Endodermal cell (in vitro differentiated cells): Measurements from ENCODE around the gene METTL8. TPM values are rescaled to one million over a fixed set of nuclear protein-coding genes. Genes with fewer than 3 reads are reported as not detected.

ENCODE experiments used
- DNase-seq: peaks from one replicate; pipeline ENCODE4 v3.0.0-alpha.2; 2017
- H3K27ac ChIP-seq: 2 replicates; pipeline ENCODE4 v1.5.1; 2013; ENCODE audit warnings: mild to moderate bottlenecking, low read depth, low read length, moderate library complexity
- H3K27me3 ChIP-seq: 2 replicates; pipeline ENCODE4 v1.6.1; 2013; ENCODE audit warnings: mild to moderate bottlenecking, low read length, moderate library complexity; ENCODE audit not compliant: insufficient read depth, control insufficient read depth, poor library complexity, severe bottlenecking
- H3K36me3 ChIP-seq: 2 replicates; pipeline ENCODE4 v1.7.0; 2013; ENCODE audit warnings: mild to moderate bottlenecking, low read length, moderate library complexity; ENCODE audit not compliant: control insufficient read depth, insufficient read depth
- H3K4me1 ChIP-seq: one replicate; pipeline ENCODE4 v1.7.0; 2013; ENCODE audit warnings: low read length; ENCODE audit not compliant: control insufficient read depth, insufficient read depth
- H3K4me3 ChIP-seq: 2 replicates; pipeline ENCODE4 v1.5.1; 2013; ENCODE audit warnings: mild to moderate bottlenecking, low read length, moderate library complexity
- H3K9ac ChIP-seq: 2 replicates; pipeline ENCODE4 v1.6.1; 2013; ENCODE audit warnings: mild to moderate bottlenecking, low read length, moderate library complexity; ENCODE audit not compliant: poor library complexity, severe bottlenecking; ENCODE audit errors: extremely low read depth
- H3K9me3 ChIP-seq: 2 replicates; pipeline ENCODE4 v1.6.1; 2013; ENCODE audit warnings: mild to moderate bottlenecking, low read length, moderate library complexity; ENCODE audit not compliant: control insufficient read depth
- H3K27ac Mint-ChIP-seq: 2 replicates; pipeline ENCODE4 v1.8.0; 2020; ENCODE audit warnings: mixed read lengths
- H3K27me3 Mint-ChIP-seq: 2 replicates; pipeline ENCODE4 v1.8.0; 2021; ENCODE audit warnings: mild to moderate bottlenecking, mixed read lengths; ENCODE audit not compliant: insufficient read depth
- H3K36me3 Mint-ChIP-seq: 2 replicates; pipeline ENCODE4 v1.8.0; 2020; ENCODE audit warnings: low read depth, mixed read lengths
- H3K4me1 Mint-ChIP-seq: 2 replicates; pipeline ENCODE4 v1.8.0; 2020; ENCODE audit warnings: mixed read lengths
- H3K4me3 Mint-ChIP-seq: 2 replicates; pipeline ENCODE4 v1.8.0; 2020; ENCODE audit warnings: mild to moderate bottlenecking, moderate library complexity, mixed read lengths
- H3K9me3 Mint-ChIP-seq: 2 replicates; pipeline ENCODE4 v1.8.0; 2020; ENCODE audit warnings: mild to moderate bottlenecking, mixed read lengths
- WGBS, 2 experiments: methylation state at CpG; one replicate each; pipeline versions ENCODE4 v1.1.5 to v1.1.7; 2013; ENCODE audit warnings: missing lambda C conversion rate in 2 of 2, mixed read lengths in 1 of 2; ENCODE audit not compliant: insufficient coverage in 1 of 2, insufficient read length in 1 of 2; 5-methylcytosine and 5-hydroxymethylcytosine counted together
- total RNA-seq, 2 donors: library from RNA; stranded (reverse); fragmentation: NEBNext Ultra II Directional in 1 of 2; extraction: Animal tissue kit (Norgen Biotek cat#: 25700) in 1 of 2; gene quantifications; 2 replicates in 1 of 2; 3 replicates in 1 of 2; pipeline ENCODE4 v1.2.1, GENCODE V29; 2021
- TF ChIP-seq, protein P1 (sequence below): fragments of 200-600 bp; sonication (generic); conservative IDR thresholded peaks from 2 replicates; pipeline ENCODE4 v1.5.0; 2021; ENCODE audit warnings: antibody characterized with exemption, mild to moderate bottlenecking

Gene METTL8
- total RNA-seq, 2 donors from 2014 or later: 20.3 to 33.6 TPM

DNA sequence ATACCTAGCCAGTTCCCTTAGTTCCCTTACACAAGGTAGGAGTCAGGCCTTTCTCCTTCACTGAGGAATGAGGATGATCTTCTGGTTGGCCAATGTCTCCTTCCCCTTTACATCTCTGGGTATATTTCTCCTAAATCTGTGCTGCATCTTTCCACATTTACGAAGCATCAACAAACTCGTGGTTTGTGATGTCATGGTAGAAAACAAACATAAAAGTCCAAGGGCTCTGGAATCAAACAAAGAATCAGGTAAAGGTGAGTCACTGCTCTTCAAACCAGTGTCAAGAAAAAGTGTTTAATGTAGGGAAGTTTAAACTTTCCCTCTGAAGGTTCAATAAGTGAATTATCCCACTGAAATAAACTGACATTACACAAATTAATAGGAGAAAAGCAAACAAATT is 122.9 kb downstream of the METTL8 start:
- H3K9me3 ChIP-seq: peaks cover 31% of the 10 kb centered on the region
- peaks cover 3% of the 10 kb centered on the region for H3K4me1 ChIP-seq
- H3K9me3 Mint-ChIP-seq: peaks cover 32% of the 10 kb centered on the region
- no peak overlapping the region for H3K27ac Mint-ChIP-seq
- H3K9ac ChIP-seq: no peak overlapping the region
- H3K4me1 Mint-ChIP-seq: peaks cover 12% of the 10 kb centered on the region
- DNase-seq: no peak
- TF ChIP-seq, protein P1, sequence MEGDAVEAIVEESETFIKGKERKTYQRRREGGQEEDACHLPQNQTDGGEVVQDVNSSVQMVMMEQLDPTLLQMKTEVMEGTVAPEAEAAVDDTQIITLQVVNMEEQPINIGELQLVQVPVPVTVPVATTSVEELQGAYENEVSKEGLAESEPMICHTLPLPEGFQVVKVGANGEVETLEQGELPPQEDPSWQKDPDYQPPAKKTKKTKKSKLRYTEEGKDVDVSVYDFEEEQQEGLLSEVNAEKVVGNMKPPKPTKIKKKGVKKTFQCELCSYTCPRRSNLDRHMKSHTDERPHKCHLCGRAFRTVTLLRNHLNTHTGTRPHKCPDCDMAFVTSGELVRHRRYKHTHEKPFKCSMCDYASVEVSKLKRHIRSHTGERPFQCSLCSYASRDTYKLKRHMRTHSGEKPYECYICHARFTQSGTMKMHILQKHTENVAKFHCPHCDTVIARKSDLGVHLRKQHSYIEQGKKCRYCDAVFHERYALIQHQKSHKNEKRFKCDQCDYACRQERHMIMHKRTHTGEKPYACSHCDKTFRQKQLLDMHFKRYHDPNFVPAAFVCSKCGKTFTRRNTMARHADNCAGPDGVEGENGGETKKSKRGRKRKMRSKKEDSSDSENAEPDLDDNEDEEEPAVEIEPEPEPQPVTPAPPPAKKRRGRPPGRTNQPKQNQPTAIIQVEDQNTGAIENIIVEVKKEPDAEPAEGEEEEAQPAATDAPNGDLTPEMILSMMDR: no peak
- H3K27ac ChIP-seq: no peak overlapping the region
- H3K4me3 Mint-ChIP-seq: no peak overlapping the region
- H3K27me3 ChIP-seq: no peaks in the 10 kb centered on the region
- no peaks in the 10 kb centered on the region for H3K27me3 Mint-ChIP-seq
- H3K36me3 ChIP-seq: no peaks in the 10 kb centered on the region
- no peak overlapping the region for H3K4me3 ChIP-seq
- peaks cover 29% of the 10 kb centered on the region for H3K36me3 Mint-ChIP-seq
- WGBS, 2 experiments: 97 to 100% methylated on average over 2 of the region's 2 CpGs

DNA sequence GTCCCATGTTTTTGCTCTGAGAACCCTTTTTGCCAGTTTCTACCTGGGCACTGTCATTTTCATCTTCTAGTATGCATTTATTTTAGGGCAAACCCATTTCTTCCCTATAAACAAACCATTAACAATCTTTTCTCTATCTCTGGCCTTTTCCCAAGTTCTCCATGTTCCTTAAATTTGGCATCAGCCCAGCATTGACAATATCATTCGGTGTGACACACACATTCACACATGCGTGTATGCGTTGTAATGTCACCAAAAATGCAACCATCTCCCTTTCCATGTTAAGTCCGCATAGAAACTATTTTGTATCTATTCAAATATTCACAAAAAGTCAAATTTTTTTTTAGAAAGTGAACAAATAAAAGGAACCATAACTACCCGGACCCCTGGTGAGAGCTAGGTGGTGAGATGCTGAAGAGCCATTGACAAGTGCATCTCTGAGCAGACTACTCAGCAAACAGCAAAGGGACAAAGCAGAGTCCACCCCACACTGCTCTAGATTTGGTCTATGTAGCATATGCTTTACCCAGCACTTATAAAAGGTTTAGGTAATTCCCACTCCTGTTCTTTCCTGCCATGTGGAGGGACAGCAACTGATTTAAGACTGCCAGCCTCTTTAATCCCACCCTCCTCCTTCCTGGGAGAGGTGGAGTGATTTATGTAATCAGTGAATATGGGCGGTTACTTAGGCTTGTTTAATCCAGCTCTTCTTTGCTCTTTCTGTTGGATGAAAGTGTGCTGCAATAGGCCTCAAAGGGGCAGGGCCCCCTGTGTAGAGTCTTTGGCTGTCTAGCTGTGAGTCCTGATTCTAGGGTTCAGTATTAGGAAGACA is 124.1 kb downstream of the METTL8 start:
- Mint-ChIP-seq H3K27me3 (no peaks in the 10 kb centered on the region), H3K9me3 (peaks cover 35% of the 10 kb centered on the region), H3K36me3 (peaks cover 29% of the 10 kb centered on the region), H3K4me3 (no peak overlapping the region), H3K27ac (no peak overlapping the region), H3K4me1 (peaks cover 8% of the 10 kb centered on the region)
- Histone ChIP-seq H3K27me3 (no peaks in the 10 kb centered on the region), H3K9me3 (peaks cover 34% of the 10 kb centered on the region), H3K4me3 (no peak overlapping the region), H3K27ac (no peak overlapping the region), H3K9ac (no peak overlapping the region), H3K36me3 (no peaks in the 10 kb centered on the region), H3K4me1 (no peaks in the 10 kb centered on the region)
- 85 to 92% methylated on average over 2 to 6 of the region's 6 CpGs for WGBS, 2 experiments
- TF ChIP-seq, protein P1: no peak
- no peak for DNase-seq

DNA sequence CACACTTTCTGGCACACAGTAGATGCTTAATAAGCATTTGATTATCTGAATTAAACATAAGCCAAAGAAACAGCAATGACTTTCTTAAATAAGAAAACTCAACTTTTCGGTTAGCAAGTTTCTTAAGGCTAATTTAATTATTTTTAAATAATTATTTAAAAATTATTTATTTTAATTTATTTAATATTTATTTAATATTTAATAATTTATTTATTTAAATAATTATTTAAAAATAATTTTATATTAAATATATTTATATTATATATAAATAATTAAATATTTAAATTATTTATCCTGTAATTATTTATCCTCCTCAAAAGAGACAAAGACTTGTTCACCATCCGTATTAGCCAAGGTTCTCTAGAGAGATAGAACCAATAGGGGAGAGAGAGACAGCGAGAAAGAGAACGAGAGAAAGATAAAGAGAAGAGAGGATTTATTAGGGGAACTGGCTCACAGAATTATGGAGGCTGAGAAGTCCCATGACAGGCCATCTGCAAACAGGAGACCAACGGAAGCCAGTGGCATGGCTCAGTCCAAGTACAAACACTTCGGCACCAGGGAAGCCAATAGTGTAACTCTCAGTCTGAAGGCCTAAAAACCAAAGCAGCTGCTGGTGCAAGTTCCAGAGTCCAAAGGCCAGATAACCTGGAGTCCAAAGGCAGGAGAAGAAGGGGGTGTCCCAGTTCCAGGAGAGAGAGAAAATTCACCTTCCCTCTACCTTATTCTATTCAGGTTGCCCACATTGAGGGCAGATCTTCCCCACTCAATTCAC is 125.3 kb downstream of the METTL8 start:
- no peak overlapping the region for H3K4me3 ChIP-seq
- peaks cover 23% of the 10 kb centered on the region for H3K36me3 Mint-ChIP-seq
- no peaks in the 10 kb centered on the region for H3K27me3 Mint-ChIP-seq
- no peak for DNase-seq
- H3K27ac ChIP-seq: no peak overlapping the region
- no peaks in the 10 kb centered on the region for H3K36me3 ChIP-seq
- TF ChIP-seq, protein P1: no peak
- H3K4me3 Mint-ChIP-seq: no peak overlapping the region
- no peak overlapping the region for H3K9ac ChIP-seq
- no peaks in the 10 kb centered on the region for H3K4me1 ChIP-seq
- no peaks in the 10 kb centered on the region for H3K27me3 ChIP-seq
- H3K4me1 Mint-ChIP-seq: peaks cover 3% of the 10 kb centered on the region
- no peak overlapping the region for H3K27ac Mint-ChIP-seq
- WGBS, 2 experiments: 89 to 92% methylated on average over 5 of the region's 6 CpGs
- H3K9me3 Mint-ChIP-seq: peaks cover 29% of the 10 kb centered on the region
- H3K9me3 ChIP-seq: peaks cover 31% of the 10 kb centered on the region
